D721Med (cell line): Measurements from ENCODE around the gene CNNM4.

ENCODE experiments used
- DNase-seq: peaks from one replicate; pipeline ENCODE4 v3.0.0; 2011; ENCODE audit warnings: low spot score; ENCODE audit not compliant: insufficient read length
- FAIRE-seq: peaks from 2 replicates; lab custom pipeline; 2011; peaks lifted over from hg19 to GRCh38; lab: Jason Lieb, UNC
- CTCF ChIP-seq: IDR thresholded peaks from 2 replicates; pipeline ENCODE4 v1.5.1; 2012; ENCODE audit warnings: mild to moderate bottlenecking, control low read depth; ENCODE audit not compliant: insufficient read depth; ENCODE audit errors: missing control alignments

Gene CNNM4

GRCh38 chr2:96747061-96747617 lies 13.6 kb upstream of the CNNM4 start:
- no peak for FAIRE-seq
- TF ChIP-seq CTCF = no peak
- DNase-seq = no peak

- DNase-seq (no peak), FAIRE-seq (no peak)
- TF ChIP-seq CTCF = no peak
Observed at GRCh38 chr2:96751800-96752199, 8.9 kb upstream of the CNNM4 start.

- FAIRE-seq (no peak), DNase-seq (no peak)
- no peak for TF ChIP-seq CTCF
Observed at GRCh38 chr2:96753661-96754282, 6.9 kb upstream of the CNNM4 start.

- no peak for TF ChIP-seq CTCF
- DNase-seq (no peak), FAIRE-seq (no peak)
Observed at GRCh38 chr2:96754317-96754716, 6.4 kb upstream of the CNNM4 start.

GRCh38 chr2:96756788-96757476 lies 3.8 kb upstream of the CNNM4 start:
- TF ChIP-seq CTCF = no peak
- FAIRE-seq (no peak), DNase-seq (no peak)

- DNase-seq (no peak), FAIRE-seq (no peak)
- no peak for TF ChIP-seq CTCF
Observed at GRCh38 chr2:96757477-96757860, 3.2 kb upstream of the CNNM4 start.

- no peak for DNase-seq
- no peak for TF ChIP-seq CTCF
- no peak for FAIRE-seq
Observed at GRCh38 chr2:96758987-96759386, 1.7 kb upstream of the CNNM4 start.
